HepG2 (cell line): Measurements from ENCODE around the gene USP2. TPM values are rescaled to one million over a fixed set of nuclear protein-coding genes. Genes with fewer than 3 reads are reported as not detected.
A peak's percentile ranks its signal among the peaks of the same experiment; 100 is the strongest.

ENCODE experiments used
- ATAC-seq: fragments of 200-7000 bp; cut with Tn5 transposase; 3 replicates; pipeline ENCODE4 v1.9.1; 2020; ENCODE audit warnings: mild to moderate bottlenecking, moderate library complexity
- BruUV-seq: library from RNA; stranded (reverse); fragments of 400-500 nt; replicated peaks from 2 replicates; lab custom pipeline; 2021; lab: Mats Ljungman, UMichigan
- CTCF ChIA-PET: fragments of 300-600 bp; formaldehyde crosslinking; extraction: SDS; loops from one replicate; lab custom pipeline; 2021; ENCODE audit warnings: low total read pairs, inconsistent platforms, low intra/inter-chr PET ratio; lab: Yijun Ruan, JAX
- POLR2A ChIA-PET: fragments of 350-600 bp; sonication (Branson Sonifier 250); formaldehyde crosslinking; loops from one replicate; lab custom pipeline; 2020; ENCODE audit warnings: antibody characterized with exemption, inconsistent platforms; lab: Yijun Ruan, JAX
- DNase-seq: peaks from one replicate; pipeline ENCODE4 v3.0.0-alpha.2; 2015; ENCODE audit warnings: low spot score
- FAIRE-seq: peaks from 3 replicates; lab custom pipeline; 2011; peaks lifted over from hg19 to GRCh38; lab: Jason Lieb, UNC
- H2AFZ ChIP-seq: one replicate; pipeline ENCODE4 v1.6.1; 2011; ENCODE audit warnings: low read length, inconsistent platforms
- H3K27ac ChIP-seq: fragments of 300-600 bp; 3 replicates; pipeline ENCODE4 v1.8.0; 2011; ENCODE audit warnings: mixed run types, mild to moderate bottlenecking, mixed read lengths, low read length, inconsistent platforms; ENCODE audit not compliant: insufficient read depth; ENCODE audit errors: extremely low read length
- H3K27me3 ChIP-seq, 2 experiments: fragments of 200-600 bp in 1 of 2; 2 replicates in 1 of 2; 3 replicates in 1 of 2; pipeline versions ENCODE4 v1.6.0 to v1.8.0; 2011; ENCODE audit warnings: low read length in 2 of 2, mild to moderate bottlenecking in 2 of 2, moderate library complexity in 2 of 2, inconsistent platforms in 1 of 2; ENCODE audit not compliant: insufficient read depth in 2 of 2, control insufficient read depth in 1 of 2
- H3K36me3 ChIP-seq, 2 experiments: fragments of 200-600 bp in 1 of 2; replicated peaks in 1 of 2; 2 replicates in 1 of 2; 3 replicates in 1 of 2; pipeline versions ENCODE4 v1.5.1 to v1.8.0; 2011; ENCODE audit warnings: low read length in 2 of 2, inconsistent platforms in 1 of 2; ENCODE audit not compliant: insufficient read depth in 2 of 2, control insufficient read depth in 1 of 2
- H3K4me1 ChIP-seq: 2 replicates; pipeline ENCODE4 v1.5.1; 2012; ENCODE audit warnings: low read length, inconsistent platforms; ENCODE audit not compliant: insufficient read depth
- H3K4me2 ChIP-seq: 2 replicates; pipeline ENCODE4 v1.6.0; 2011; ENCODE audit warnings: low read depth, low read length, inconsistent platforms
- H3K4me3 ChIP-seq, 3 experiments: fragments of 200-600 bp in 1 of 3; sonication (generic), shearing (Covaris generic) in 1 of 3; replicated peaks in 1 of 3; 2 replicates each; pipeline ENCODE4 v1.5.1; 2011 to 2016; ENCODE audit warnings: low read length in 3 of 3, inconsistent platforms in 2 of 3, low read depth in 2 of 3, mild to moderate bottlenecking in 2 of 3, control low read depth in 1 of 3, mixed read lengths in 1 of 3; ENCODE audit not compliant: insufficient read depth in 1 of 3
- H3K79me2 ChIP-seq: one replicate; pipeline ENCODE4 v1.6.1; 2011; ENCODE audit warnings: low read length, inconsistent platforms; ENCODE audit not compliant: insufficient read depth
- H3K9ac ChIP-seq: 2 replicates; pipeline ENCODE4 v1.6.0; 2011; ENCODE audit warnings: mild to moderate bottlenecking, low read depth, low read length, inconsistent platforms; ENCODE audit not compliant: insufficient read depth
- H3K9me3 ChIP-seq: 2 replicates; pipeline ENCODE4 v1.5.1; 2012; ENCODE audit warnings: mild to moderate bottlenecking, low read length
- H4K20me1 ChIP-seq: 2 replicates; pipeline ENCODE4 v1.6.0; 2011; ENCODE audit warnings: inconsistent platforms, mild to moderate bottlenecking, low read length, moderate library complexity; ENCODE audit not compliant: insufficient read depth
- DR1 ChIP-seq: sonication (generic); formaldehyde crosslinking; IDR thresholded peaks from 2 replicates; pipeline ENCODE4 v1.8.0; 2021; ENCODE audit warnings: mild to moderate bottlenecking, missing genetic modification reagents, inconsistent platforms
- ELF3 ChIP-seq: IDR thresholded peaks from 2 replicates; pipeline ENCODE4 v1.6.1; 2016; ENCODE audit warnings: missing genetic modification reagents, missing compliant biosample characterization
- HOXA5 ChIP-seq: sonication (generic); formaldehyde crosslinking; IDR thresholded peaks from 2 replicates; pipeline ENCODE4 v1.4.0; 2020; ENCODE audit warnings: missing genetic modification reagents
- IRF2 ChIP-seq: IDR thresholded peaks from 2 replicates; pipeline ENCODE4 v1.6.1; 2018; ENCODE audit warnings: missing genetic modification reagents, missing compliant biosample characterization
- KDM4B ChIP-seq: sonication (generic); formaldehyde crosslinking; IDR thresholded peaks from 2 replicates; pipeline ENCODE4 v1.4.0; 2020; ENCODE audit warnings: missing genetic modification reagents
- NFIB ChIP-seq: sonication (generic); formaldehyde crosslinking; IDR thresholded peaks from 2 replicates; pipeline ENCODE4 v1.9.0; 2021; ENCODE audit warnings: missing genetic modification reagents, mild to moderate bottlenecking, borderline replicate concordance
- SMYD3 ChIP-seq: sonication (generic); formaldehyde crosslinking; IDR thresholded peaks from 2 replicates; pipeline ENCODE4 v1.8.1; 2023; ENCODE audit warnings: mild to moderate bottlenecking, missing genetic modification reagents
- ZFX ChIP-seq: sonication (generic); formaldehyde crosslinking; IDR thresholded peaks from 2 replicates; pipeline ENCODE4 v1.4.0; 2020; ENCODE audit warnings: mild to moderate bottlenecking, low read depth, missing genetic modification reagents, moderate library complexity
- WGBS: methylation state at CpG from one replicate; pipeline ENCODE4 v1.1.6; 2017; ENCODE audit warnings: low lambda C conversion rate; 5-methylcytosine and 5-hydroxymethylcytosine counted together
- in situ Hi-C: cut with HindIII; loops from 2 replicates; pipeline ENCODE4 v1.10.0; 2017; ENCODE audit warnings: low pct_unique_long_range_greater_than_20kb; ENCODE audit not compliant: extremely low pct_ligation_motif_present
- intact Hi-C: fragments of 100-400 bp; cut with micrococcal nuclease; formaldehyde crosslinking; loops from one replicate; pipeline ENCODE4 v1.10.0; 2022; ENCODE audit not compliant: unreplicated experiment
- polyA plus RNA-seq, 8 experiments: library from polyadenylated mRNA; depleted of rRNA in 3 of 8; stranded (reverse) in 7 of 8; unstranded in 1 of 8; fragments of >200 nt; fragmentation: Illumina TruSeq in 4 of 8; extraction: Trizol in 4 of 8; gene quantifications; 2 replicates each; pipeline versions ENCODE4 v1.2.1 to v1.2.3, GENCODE V29; 2011 to 2016; ENCODE audit warnings: low read depth in 4 of 8, missing spikeins in 1 of 8, mixed read lengths in 1 of 8; ENCODE audit not compliant: insufficient read depth in 1 of 8
- total RNA-seq, 5 experiments: library from RNA; depleted of rRNA; stranded (reverse); fragments of >200 nt; fragmentation: Illumina TruSeq; extraction: Trizol; gene quantifications; 2 replicates each; pipeline ENCODE4 v1.2.3, GENCODE V29; 2016; ENCODE audit warnings: low read depth in 1 of 5
- TF ChIP-seq, protein P1 (sequence below): IDR thresholded peaks from 2 replicates; pipeline ENCODE4 v1.6.1; 2016; ENCODE audit warnings: missing genetic modification reagents, missing compliant biosample characterization
- TF ChIP-seq, protein P2 (sequence below): sonication (generic); formaldehyde crosslinking; IDR thresholded peaks from 2 replicates; pipeline ENCODE4 v1.4.0; 2020; ENCODE audit warnings: missing genetic modification reagents, borderline replicate concordance
- TF ChIP-seq, protein P3 (sequence below): sonication (generic); formaldehyde crosslinking; IDR thresholded peaks from 2 replicates; pipeline ENCODE4 v1.9.0; 2022; ENCODE audit warnings: missing genetic modification reagents, mild to moderate bottlenecking, borderline replicate concordance

The USP2 gene
- total and polyA plus RNA-seq, 2 of the 13 experiments (the other 11 are each of a cell fraction or from before 2014, with no cell fraction given) = 2.5 to 6.0 TPM

DNA sequence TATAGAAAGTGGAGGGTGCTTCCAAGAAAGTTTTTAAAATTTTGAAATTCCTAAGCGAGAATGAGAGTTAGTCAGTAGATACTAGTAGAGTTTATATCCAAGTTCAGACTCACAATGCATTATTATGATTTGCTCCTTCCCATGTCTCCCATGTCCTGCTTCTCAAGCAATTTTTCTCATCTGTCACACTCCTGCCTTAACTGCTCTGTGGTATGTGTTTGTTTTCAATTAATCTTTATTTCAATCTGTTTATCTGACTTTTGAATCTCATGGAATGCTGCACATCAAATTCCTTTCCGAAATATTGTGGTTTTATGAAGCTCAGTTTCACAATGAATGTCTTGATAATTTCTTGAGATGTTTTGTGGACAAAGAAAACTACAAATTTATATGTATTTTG is 23.4 kb upstream of the USP2 start:
- no TSS peak for BruUV-seq
- ChIA-PET CTCF (no interaction called here), POLR2A (interaction anchor here (0.6 kb wide), 1 partner anchor 320 kb away, joined by 3 read pairs; no protein-coding TSS in a partner anchor)
- H3K4me2 ChIP-seq = no peak overlapping the region
- FAIRE-seq = no peak
- no peak overlapping the region for H3K27ac ChIP-seq
- H3K4me1 ChIP-seq = peaks cover 9% of the 10 kb centered on the region
- DNase-seq = no peak
- H3K79me2 ChIP-seq = no peaks in the 10 kb centered on the region
- H2AFZ ChIP-seq = no peak overlapping the region
- WGBS = 89% methylated on average over 2 of the region's 2 CpGs
- ATAC-seq = no peak
- in situ Hi-C loops = no loop called here
- TF ChIP-seq SMYD3 (CRISPR knock-in tag) = no peak
- TF ChIP-seq DR1 (CRISPR knock-in tag) = no peak
- TF ChIP-seq, protein P1, sequence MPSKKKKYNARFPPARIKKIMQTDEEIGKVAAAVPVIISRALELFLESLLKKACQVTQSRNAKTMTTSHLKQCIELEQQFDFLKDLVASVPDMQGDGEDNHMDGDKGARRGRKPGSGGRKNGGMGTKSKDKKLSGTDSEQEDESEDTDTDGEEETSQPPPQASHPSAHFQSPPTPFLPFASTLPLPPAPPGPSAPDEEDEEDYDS (CRISPR knock-in tag) = no peak
- TF ChIP-seq ELF3 (CRISPR knock-in tag) = no peak
- TF ChIP-seq, all 625 proteins: peak for 0
- H3K9me3 ChIP-seq = peaks cover 10% of the 10 kb centered on the region
- H3K4me3 ChIP-seq = no peak overlapping the region
- intact Hi-C loops = no loop called here
- H3K36me3 ChIP-seq = no peaks in the 10 kb centered on the region
- no peaks in the 10 kb centered on the region for H3K27me3 ChIP-seq
- H3K9ac ChIP-seq = no peak overlapping the region
- H4K20me1 ChIP-seq = no peaks in the 10 kb centered on the region

DNA sequence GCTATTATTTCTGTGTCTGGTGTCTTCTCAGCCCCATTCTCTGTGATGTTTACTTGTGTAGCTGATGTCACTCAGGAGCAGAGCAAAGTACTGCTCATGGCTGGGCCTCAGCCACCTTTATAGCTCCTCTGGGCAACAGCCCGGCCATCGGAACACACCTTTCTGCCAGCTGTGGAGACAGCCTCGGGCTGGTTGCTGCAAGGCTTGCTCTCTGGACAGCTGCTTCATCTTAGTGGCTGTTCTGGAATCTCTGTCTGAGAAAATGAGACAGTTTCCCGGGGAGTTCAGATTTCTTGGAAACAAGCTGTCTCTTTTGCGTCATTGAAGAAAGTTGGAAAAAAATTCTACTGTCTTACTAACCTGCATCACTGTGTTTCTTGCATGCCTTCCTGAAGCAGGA is 21.5 kb upstream of the USP2 start:
- H3K9me3 ChIP-seq = peaks cover 16% of the 10 kb centered on the region
- POLR2A ChIA-PET = no interaction called here
- 76% methylated on average over 4 of the region's 5 CpGs for WGBS
- H3K27ac ChIP-seq = no peak overlapping the region
- no peak for DNase-seq
- H3K4me3 ChIP-seq = no peak overlapping the region
- no peaks in the 10 kb centered on the region for H4K20me1 ChIP-seq
- in situ Hi-C loops = no loop called here
- no peak overlapping the region for H3K9ac ChIP-seq
- no peaks in the 10 kb centered on the region for H3K27me3 ChIP-seq
- no TSS peak for BruUV-seq
- no peak for FAIRE-seq
- H3K36me3 ChIP-seq = no peaks in the 10 kb centered on the region; a peak in 1 of 5 replicates
- peaks cover 9% of the 10 kb centered on the region for H3K4me1 ChIP-seq
- no peak overlapping the region for H2AFZ ChIP-seq
- peak; percentile 40; the same call in 1 of the 3 replicates for ATAC-seq
- H3K79me2 ChIP-seq = no peaks in the 10 kb centered on the region
- CTCF ChIA-PET = no interaction called here
- TF ChIP-seq HOXA5 (CRISPR knock-in tag) (no peak), ZFX (CRISPR knock-in tag) (no peak), KDM4B (CRISPR knock-in tag) (no peak), IRF2 (CRISPR knock-in tag) (no peak), NFIB (CRISPR knock-in tag) (no peak)
- TF ChIP-seq, protein P2, sequence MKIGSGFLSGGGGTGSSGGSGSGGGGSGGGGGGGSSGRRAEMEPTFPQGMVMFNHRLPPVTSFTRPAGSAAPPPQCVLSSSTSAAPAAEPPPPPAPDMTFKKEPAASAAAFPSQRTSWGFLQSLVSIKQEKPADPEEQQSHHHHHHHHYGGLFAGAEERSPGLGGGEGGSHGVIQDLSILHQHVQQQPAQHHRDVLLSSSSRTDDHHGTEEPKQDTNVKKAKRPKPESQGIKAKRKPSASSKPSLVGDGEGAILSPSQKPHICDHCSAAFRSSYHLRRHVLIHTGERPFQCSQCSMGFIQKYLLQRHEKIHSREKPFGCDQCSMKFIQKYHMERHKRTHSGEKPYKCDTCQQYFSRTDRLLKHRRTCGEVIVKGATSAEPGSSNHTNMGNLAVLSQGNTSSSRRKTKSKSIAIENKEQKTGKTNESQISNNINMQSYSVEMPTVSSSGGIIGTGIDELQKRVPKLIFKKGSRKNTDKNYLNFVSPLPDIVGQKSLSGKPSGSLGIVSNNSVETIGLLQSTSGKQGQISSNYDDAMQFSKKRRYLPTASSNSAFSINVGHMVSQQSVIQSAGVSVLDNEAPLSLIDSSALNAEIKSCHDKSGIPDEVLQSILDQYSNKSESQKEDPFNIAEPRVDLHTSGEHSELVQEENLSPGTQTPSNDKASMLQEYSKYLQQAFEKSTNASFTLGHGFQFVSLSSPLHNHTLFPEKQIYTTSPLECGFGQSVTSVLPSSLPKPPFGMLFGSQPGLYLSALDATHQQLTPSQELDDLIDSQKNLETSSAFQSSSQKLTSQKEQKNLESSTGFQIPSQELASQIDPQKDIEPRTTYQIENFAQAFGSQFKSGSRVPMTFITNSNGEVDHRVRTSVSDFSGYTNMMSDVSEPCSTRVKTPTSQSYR (CRISPR knock-in tag) = no peak
- TF ChIP-seq, protein P3, sequence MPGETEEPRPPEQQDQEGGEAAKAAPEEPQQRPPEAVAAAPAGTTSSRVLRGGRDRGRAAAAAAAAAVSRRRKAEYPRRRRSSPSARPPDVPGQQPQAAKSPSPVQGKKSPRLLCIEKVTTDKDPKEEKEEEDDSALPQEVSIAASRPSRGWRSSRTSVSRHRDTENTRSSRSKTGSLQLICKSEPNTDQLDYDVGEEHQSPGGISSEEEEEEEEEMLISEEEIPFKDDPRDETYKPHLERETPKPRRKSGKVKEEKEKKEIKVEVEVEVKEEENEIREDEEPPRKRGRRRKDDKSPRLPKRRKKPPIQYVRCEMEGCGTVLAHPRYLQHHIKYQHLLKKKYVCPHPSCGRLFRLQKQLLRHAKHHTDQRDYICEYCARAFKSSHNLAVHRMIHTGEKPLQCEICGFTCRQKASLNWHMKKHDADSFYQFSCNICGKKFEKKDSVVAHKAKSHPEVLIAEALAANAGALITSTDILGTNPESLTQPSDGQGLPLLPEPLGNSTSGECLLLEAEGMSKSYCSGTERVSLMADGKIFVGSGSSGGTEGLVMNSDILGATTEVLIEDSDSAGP (CRISPR knock-in tag) = no peak
- intact Hi-C loops = no loop called here
- no peak overlapping the region for H3K4me2 ChIP-seq
